ENCODE data around the gene B3GALT2.

Gene B3GALT2

DNA sequence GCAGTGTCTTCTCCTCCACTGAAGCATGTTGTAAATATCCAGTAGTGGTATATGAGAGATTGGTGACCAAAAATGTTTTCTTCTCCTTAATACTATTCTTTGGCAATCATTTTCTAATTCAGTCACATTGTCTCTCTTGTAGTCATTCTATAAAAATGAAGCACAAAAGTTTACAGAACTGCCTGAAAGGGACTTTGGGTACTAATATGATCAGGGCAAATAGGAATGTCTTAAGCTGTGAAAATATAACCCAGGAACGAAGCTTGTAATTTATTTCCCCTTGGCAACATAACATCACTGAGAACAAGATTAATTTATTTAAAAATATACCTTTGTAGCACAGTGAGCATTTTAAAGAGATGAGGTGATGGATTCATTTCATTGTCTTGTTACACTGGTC, 4.9 kb downstream of the B3GALT2 start:
- DNase-seq, result no peak

DNA sequence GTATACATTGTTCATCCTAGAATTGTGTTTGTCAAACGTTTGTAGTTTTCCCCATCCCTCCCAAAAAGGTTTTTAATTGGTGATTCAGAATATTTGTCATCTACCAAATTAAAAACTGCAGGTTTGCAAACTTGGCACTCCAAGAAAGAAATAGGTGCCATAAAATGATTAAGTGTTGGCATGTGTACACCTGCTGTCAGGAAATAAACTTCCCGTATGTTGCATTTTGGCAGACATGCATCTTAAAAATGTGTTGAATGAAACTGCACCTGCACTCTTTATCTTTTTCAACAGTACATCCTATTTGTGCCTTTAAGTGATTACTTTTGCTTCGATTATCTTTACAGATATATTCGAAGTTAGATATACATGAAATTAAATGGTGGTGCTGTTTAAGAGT, 7.3 kb downstream of the B3GALT2 start:
- no peak for DNase-seq

DNA sequence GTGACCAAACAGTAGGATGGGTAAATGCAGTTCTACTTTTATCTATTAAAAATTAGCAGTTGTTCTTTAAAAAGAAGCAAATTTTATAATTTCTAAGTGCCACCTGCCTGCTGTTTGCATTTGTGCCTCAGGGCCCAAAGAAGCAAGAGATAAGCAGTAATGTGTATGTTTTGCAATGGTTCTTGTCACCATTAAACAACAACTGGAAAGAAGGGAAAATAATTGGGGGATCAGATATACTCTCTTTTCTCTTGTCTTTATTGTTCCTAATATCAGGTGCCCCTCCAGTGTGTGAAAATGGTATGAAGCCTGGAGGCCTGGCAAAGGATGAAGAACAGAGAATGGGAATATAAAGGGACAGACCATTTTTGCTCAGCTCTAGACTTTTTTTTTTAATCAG, 9.6 kb downstream of the B3GALT2 start:
- no peak for DNase-seq

DNA sequence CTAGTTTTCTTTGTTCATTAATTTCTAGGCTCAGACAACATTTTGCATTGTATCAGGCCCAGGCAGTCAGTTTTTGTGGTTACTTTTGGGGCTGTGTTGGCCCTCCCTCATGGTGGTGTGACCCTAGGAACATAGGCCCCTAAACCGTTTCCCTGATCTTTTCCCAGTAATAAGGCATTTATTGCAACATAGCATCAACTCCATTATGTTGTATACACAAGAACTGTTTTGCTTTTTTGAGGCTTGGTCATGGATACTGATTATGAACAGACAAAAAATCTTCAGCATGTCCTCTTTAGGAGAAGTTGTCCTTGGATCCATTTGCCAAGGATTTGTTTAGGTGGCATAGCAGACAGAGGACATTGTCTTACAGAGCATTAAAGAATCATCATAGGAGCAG, 10.3 kb downstream of the B3GALT2 start:
- no peak for DNase-seq

DNA sequence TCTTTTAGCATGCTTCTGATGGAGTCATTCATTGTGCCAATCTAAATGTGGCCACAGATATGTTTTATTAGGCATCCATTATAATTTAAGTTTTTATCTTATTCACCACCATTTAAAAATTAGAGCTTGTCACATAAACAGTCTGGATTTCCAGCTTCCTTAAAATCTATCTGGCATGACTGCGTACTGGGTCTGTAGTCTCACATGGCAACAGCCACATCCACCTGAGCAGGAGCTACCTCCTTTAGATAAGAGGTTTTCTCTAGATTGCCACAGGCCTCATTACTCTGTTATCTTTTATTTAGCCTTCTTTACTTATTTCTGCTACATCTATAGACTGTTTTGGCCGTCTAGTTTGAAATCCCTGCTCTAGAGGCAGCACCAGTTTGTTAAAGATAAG, 29.1 kb downstream of the B3GALT2 start:
- no peak for DNase-seq

DNA sequence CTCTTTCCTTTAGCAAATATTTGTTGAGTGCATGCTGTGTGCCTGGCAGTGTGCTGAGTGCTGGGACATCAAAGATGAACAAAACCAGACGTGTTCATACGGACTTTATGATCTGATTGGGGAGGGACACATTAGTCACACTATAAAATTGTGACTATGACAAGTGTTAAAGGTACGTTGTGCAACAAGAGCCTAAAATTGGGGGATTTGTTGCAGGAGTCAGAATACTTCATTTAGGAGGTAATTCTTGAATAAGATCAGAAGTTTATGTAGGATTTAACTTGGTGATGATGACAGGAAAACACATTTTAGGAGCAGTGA, 29.6 kb downstream of the B3GALT2 start:
- no peak for DNase-seq

DNA sequence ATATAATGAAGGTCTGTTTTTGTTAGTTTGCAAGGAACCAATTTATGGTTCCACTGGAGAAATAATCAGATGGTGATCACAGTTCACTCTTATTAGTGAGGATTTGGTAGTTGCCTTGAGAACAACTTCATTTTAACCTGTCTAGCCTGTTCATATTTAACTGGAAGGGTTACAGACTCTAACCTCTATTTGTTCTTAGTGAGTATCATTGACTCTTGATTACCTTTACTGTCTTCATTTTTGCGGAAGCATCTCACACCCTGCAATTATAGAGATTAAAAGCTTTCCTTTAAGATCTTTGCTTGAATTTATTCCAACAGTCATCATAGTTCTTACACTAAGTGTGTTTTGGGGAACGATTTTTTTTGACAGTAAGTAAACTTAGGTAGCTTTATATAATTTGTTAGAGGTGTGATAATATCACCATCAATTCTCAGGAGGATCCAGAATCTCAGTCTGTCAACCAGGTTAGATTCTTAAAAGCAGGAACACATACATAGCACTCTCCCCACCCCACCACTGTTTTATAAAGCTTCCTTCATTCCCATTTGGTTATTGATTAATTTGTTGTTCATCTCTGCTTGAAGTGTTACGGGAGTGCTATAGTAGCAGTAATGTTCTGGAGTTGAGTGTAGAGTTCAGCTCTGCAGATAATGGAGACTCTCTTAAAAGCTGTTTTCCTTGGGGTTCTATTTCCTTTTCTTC, 30.1 kb downstream of the B3GALT2 start:
- no peak for DNase-seq

DNA sequence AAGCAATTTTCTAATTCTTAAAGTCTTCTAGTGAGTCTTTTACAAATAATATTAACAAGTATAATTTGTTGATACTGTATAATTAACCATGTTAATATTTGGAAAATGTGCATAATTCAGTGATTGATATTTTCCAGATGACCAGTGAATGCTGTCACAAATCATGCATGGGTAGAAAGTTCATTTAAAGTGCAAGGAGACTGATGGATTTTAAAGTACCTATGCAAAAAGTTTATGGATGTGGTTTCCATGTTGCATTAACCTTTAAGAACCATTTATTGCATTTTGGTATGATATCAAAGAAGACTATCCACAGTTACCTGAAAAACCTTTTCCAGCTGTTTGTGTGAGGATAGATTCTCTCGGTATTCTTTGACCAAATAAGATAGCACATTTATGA, 41.4 kb downstream of the B3GALT2 start:
- no peak for DNase-seq

DNA sequence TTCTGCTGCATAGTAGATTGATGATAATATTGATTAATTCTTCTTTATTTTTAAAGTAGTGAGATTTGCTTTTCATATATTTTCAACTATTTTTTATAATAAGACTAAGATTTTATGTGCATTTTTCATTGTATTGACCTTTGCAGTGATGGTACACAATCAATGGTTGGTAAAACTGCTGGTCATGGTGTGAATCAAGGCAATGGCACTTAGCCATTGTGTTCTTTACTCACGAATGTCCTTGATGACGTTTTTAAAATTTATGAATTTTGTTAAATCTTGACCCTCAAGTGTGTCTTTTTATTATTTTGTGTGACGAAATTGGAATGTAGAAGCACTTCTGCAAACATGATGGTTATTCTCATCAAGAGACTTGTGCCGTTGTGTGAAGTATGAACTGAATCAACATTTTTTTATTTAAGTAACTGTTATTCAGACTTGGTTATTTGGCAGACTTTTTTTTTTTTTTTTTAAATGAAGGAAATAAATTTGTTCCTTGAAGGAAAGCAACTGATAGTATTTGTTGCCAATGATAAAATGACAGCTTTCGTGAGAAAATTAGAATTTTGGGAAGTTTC, 42.0 kb downstream of the B3GALT2 start:
- no peak for DNase-seq

DNA sequence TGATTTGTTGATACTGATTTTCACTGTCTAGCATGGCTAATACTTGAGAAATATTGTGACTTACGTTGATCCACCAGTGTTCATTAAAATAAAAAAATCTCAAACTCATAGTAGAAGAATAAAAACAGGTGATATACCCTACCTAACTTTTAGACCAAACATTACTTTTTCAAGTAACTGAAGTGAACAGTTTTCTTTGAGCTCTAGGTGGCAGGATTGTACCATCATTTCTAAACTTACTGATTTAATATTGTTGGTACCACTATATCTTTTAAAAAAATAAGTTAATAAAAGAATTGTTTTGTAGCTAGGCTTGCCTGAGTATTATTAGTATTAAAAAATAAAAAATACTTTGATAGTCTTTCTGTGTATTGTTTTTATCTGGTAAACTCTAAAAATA, 43.1 kb downstream of the B3GALT2 start:
- DNase-seq, result no peak

DNA sequence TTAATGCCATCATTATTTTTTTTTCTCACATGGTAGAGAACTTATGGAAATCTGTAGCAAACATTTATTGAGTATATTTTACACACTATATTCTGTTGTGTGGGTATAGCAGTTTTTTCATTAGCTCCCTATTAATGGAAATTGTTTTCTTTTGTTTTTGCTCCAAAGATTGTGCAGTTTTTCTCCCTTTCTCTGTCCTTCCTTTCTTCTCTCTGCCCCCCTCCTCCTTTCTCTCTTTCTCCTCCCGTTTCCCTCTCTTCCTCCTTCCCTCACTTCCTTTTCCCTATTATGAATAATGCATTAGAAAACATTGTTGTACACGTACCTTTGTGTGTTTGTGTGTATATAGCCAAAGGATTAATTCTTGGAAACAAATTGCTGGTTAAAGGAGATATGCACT, 44.0 kb downstream of the B3GALT2 start:
- no peak for DNase-seq

DNA sequence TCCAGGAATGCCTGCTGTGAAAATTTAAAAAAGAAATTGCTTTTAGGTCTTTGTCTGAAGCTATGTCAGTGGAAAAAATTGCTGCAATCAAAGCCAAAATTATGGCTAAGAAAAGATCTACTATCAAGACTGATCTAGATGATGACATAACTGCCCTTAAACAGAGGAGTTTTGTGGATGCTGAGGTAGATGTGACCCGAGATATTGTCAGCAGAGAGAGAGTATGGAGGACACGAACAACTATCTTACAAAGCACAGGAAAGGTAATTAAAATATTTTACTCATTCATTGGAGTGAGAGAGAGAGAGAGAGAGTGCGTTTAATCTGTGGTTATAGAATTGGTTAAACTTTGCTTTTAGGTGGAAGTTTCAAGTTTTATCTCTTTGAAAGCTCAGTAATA, 44.6 kb downstream of the B3GALT2 start:
- DNase-seq, result no peak

DNA sequence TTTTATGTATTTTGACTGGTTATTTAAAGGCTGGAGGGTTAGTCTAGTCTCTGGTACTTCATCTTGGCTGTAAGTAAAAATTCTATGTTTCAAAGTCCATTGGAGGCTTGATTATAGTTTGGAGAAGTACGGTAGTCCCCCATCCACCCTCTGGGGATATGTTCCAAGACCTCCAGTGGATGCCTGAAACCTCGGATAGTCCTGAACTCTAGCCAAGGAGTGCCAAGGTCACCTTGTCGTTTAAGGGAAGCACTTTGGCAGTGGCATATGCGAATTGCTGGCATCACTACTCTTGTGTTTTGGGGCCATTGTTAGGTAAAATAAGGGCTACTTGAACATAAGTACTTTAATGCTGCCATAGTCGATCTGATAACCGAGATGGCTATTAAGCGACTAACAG, 46.2 kb downstream of the B3GALT2 start:
- DNase-seq, result no peak

DNA sequence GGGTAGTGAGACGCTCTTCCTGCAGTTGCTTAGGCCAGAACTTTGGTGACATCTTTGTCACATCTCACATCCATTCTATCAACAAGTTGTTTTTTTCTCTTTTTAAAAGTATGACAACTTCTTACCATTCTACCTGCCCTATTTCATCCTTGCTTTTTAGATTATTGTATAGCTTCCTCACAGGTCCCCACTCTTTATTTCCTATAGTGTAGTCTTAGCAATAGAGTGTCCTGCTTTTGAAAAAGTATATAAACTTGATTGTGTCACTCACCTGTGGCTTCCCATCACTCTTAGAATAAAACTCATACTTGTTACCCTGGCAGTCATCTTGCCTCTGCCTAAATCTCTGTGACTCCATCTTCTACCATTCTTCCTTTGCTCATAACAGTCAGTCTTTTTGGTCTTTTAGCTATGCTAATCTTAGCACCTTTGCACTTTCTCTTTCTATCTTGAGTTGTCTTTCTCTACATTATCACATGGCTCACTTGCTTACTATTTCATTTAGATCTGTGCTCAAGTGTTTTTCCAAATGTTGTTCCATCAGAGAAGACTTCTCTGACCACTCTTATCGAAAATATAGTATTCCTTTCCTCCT, 55.0 kb downstream of the B3GALT2 start:
- no peak for DNase-seq
